ENCODE measurements around the gene WDR33. TPM values are rescaled to one million over a fixed set of nuclear protein-coding genes. Genes with fewer than 3 reads are reported as not detected.
A peak's percentile ranks its signal among the peaks of the same experiment; 100 is the strongest.
"Not testable (repeated sequence)": the region's sequence is repeated elsewhere in the genome, so short reads cannot be mapped to it uniquely, and the experiment has no call there.

Gene WDR33
- total RNA-seq, 1 donor from 2014 or later = 60.7 TPM

DNA sequence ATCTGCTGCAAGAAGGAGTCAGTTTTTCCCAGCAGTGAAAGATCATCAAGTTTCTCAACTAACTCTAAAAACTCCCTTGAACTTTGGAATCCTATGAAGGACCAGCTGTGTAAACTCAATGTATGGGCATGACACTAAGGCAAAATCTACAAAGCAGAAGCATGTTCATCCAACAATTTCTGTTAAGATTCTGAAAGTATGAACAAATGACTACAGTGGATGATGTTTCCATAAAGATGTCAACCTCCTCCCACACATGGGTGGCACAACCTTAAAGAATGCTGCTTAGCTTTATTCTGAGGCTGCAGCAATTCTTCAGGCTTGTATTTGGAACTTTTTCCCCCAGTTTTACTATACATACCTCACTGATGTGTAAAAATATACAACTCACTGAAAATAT, 47.2 kb downstream of the WDR33 start:
- DNase-seq (ENCODE audit: low read depth) = no peak

DNA sequence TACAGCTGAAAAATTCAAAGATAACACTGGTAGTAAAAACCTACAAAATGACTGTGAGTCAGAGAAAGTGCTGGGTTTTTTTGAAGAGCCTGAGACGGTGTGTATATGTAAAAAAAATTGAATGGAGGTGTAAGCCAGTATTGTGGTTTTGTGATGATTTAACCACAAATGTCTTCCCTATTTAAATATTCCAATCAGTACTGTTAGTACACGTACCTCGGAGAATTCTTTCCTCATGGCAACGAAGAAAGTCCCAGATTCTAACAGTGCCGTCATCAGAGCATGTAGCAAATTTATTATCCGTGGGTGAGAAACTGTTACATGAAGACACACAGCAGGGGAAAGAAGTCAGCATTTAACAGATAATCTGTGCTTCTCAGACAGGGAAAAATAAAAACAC, 48.1 kb downstream of the WDR33 start:
- no peak for DNase-seq (ENCODE audit: low read depth)

DNA sequence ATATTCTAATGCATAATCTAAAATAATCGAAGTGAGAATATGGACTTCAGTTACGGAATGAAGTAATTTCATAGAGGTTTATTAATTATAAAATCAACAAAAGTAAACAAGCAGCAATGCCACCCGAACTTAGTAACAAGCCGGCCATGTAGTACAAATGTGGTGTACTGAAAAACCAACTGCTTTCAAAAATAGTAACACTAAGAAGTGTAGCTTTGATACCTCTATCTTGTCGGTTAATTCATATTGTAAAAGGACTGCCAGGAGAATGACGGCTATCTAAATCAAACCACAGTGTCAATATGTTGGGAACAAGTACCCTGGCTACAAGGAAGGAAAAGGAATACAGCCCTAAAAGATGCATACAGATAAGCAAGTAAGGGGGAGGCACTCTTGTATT, 48.5 kb downstream of the WDR33 start:
- no peak for DNase-seq (ENCODE audit: low read depth)

DNA sequence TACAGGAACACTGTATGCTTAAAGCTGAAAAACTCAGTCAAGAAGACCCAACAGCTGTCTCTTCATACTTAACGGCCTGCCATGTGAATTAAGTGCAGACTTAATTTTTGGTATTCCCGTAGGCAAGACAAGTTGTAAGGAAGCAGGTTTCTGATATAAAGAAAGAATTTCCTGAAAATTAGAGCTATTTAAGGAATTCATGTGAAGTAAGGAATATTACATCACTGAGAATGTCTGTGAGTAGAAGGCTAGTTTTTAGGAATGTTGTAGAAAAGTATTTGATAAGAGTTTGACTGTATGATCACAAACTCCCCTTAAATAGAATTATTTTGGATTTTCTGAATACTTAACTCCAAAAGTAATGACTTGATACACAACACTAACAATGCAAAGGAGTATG, 51.0 kb downstream of the WDR33 start:
- DNase-seq (ENCODE audit: low read depth) = no peak

DNA sequence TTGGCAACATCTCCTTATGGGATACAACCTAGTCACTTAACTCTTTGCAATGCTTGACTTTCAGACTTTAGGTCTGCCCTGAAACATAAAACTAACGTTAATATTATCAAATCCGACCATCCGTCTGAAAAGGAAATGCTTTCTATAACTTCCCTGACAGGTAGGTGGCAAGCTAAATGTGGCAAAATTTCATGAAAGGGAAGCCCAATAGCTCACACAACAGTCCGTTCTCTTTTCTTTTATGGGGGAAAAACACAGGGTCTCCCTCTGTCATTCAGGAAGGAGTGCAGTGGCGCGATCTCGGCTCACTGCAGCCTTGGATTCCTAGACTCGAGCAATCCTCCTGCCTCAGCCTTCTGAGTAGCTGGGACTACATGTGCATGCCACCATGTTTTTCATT, 56.8 kb downstream of the WDR33 start:
- DNase-seq (ENCODE audit: low read depth) = no peak

DNA sequence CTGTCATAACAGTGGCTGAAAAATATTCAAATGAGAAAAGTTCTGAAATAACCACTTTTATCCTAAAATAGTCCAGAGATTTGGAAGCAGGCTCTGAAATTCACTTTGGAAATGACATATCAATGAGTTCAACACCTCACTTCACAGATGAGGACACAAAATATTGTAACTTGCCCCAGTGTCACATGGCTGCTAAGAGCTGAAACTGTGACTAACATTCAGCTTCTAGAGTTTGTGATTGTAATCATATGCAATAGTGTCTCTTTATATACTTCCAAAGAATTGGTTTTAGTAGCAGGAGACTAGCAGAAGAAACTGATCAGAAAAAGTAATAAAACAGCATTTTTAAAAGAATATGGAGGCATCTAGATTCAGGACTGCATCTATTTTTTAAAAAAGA, 57.6 kb downstream of the WDR33 start:
- no peak for DNase-seq (ENCODE audit: low read depth)

DNA sequence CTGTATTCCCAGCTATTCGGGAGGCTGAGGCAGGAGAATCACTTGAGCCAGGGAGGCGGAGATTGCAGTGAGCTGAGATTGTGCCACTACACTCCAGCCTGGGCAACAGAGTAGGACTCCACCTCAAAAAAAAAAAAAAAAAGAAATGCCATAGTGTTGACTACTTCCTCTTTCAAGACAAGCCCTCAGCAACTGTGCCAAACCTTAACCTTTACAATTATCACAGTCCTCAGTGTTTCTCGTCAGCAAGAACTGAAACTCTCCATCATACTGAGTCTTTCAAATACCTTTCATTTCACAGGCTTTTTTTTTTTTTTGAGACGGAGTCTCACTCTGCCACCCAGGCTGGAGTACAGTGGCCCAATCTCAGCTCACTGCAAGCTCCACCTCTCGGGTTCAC, 61.4 kb downstream of the WDR33 start:
- not testable (repeated sequence) for DNase-seq (ENCODE audit: low read depth)

DNA sequence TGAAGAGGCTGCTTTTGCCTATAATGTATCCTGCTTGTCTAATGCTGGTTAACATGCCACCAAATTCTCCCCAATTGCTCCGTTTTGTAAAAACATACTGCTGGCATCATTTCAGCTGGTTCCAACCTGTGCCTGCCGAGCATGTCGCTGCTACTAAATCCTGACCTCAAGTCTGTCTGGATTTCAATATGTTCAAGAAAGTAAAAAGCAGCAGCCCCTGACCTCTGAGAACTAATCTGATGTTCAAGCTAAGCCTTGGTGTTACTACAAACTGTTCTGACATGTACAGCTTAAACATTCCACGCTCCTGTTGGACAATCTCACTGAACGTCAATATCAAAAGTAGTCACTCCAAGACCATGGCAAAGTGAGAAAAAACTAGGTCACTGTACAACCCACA, 63.4 kb downstream of the WDR33 start:
- no peak for DNase-seq (ENCODE audit: low read depth)

DNA sequence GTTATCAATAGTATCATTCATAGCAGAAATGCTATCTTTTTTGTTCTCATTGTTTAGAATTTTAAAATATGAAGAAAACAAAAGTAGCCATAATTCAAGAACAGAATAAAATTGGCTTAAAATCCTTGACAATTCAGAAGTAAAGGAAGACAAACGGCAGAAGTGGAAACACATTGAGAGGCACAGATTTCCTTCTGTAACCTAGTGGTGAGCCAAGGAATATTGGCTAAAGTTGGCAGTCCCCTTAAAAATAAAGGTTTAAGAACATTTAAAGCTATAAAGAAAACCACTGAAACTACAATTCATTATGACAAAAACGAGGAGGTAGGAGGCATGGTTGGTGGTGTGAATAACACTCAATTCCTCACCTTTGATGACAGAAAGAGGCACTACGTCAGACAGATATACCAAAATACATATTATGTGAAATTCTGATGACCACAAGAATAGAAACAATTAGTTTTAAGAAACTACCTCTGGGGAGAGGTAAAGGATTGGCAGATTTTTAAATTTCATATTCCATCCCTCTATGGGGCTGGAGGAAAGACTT, 67.4 kb downstream of the WDR33 start:
- DNase-seq (ENCODE audit: low read depth) = no peak

DNA sequence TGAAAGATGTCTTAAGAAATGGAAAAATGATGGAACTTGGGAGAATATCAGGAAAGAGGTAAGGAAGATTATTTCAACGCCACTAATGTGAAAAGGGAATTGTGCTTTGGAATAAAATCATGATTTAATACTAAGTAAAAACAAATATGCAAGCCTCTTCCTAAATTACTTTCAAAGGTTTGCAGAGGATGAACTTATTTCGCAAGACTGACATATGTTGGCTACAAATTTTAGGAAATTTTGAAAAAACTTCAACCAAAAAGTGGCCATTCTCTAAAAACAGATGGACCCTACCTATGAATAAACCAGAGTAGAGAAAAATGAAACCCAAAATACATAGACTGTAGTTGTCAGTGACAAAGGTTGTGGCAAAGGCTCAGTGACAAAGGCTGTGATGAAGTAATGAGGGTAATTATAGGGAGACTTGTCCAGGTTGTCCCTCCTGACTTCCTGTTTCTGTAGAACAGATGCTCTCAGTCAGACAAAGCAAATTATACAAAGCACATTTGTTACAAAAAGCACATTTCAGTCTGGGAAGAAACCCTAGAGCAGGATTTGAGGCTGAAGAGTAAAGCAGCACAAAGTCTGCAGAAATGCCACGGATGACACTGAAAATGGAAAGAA, 70.2 kb downstream of the WDR33 start:
- no peak for DNase-seq (ENCODE audit: low read depth)

DNA sequence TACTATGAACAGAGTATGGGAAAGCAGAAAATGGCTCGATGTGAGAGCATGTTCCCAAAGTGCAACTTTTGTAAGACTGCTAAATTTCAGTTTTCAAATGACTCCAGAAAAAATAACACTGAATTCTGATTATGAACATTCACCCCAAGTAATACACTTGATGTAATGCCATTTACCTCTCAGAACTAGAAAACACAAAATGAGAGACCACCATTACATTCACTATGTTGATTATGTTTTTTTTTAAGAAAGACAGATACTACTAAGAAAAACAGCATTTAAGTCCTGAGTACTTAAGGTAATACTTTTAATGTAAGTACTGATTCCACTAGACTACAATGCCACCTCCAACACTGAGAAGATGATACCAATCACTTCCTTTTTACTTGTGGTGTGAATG, 71.2 kb downstream of the WDR33 start:
- DNase-seq (ENCODE audit: low read depth) = no peak

DNA sequence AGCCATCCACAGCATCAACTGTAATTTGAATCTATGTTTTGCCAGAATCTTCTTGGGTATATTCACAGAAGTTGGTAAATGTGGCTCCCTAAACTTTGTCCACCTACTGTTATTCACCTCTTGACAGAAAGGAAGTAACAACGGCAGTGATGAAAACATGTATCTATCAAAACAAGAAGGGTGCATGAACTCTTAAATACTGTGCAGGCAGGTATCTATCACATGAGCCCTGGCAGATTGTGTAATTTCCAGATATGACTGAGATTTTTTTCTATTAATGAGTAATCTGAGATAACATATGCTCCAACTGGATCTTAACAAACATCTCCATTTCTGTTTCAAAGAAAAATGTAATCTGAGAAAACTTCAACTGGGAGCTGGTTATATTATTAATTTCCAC, 73.1 kb downstream of the WDR33 start:
- DNase-seq (ENCODE audit: low read depth) = peak; percentile 48

DNA sequence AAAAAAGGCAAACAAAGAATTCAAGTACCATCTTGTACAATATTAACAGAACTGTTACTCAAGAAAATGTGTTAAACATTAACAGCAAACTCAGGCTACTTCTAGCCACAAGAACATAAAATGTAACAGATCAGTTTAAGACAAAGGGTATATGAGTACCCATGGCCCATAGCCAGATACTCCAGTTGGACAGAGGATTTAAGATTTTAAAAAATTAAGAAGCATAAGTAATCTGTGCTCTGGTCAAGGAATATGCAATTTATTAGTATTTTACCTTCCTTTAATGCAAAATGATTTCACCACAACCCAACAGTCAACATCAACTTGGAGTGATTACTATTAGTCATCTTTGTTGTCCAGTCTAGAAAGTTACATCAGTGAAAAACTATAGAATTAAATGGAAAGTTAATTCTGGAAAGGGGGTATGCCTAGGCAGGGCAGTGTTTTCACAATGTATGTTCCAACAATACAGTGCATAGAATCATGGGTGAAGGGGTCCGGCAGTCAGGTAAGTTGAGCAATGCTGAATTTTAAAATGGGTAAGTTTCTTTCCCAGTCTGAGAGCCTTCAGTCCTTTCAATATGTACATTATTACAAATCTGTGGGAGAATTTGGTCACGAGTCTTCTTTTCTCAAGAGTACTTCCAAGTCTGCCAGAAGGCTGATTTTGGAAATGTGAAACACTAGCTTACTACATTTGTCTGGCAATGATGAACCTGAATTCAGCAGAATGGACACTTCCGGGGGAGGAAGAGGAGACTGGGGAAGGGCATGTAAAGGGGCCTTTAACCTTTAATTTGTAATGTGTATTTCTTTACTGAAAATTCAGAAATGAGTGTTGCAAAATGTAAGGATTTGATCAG, 75.2 kb downstream of the WDR33 start:
- DNase-seq (ENCODE audit: low read depth) = peak; percentile 99

DNA sequence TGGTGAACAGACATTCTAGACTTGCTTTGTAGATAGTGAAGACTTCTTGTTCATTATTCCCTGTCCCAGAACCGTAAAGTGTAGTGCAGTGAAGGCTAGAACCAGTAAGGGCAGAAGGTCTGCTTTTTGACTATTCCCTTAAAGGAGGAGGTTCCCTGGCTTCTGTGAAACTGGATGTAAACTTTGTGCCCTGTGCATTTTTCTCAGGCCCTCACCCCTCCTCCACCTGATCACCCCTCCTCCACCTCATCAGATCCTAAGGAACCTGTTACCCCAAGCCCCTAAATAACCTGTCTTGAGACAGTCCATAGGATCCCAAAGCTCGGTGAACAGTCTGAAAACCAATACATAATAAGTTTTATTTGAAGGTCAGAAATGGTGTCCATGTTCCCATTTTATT, 75.9 kb downstream of the WDR33 start:
- DNase-seq (ENCODE audit: low read depth) = peak; percentile 39

DNA sequence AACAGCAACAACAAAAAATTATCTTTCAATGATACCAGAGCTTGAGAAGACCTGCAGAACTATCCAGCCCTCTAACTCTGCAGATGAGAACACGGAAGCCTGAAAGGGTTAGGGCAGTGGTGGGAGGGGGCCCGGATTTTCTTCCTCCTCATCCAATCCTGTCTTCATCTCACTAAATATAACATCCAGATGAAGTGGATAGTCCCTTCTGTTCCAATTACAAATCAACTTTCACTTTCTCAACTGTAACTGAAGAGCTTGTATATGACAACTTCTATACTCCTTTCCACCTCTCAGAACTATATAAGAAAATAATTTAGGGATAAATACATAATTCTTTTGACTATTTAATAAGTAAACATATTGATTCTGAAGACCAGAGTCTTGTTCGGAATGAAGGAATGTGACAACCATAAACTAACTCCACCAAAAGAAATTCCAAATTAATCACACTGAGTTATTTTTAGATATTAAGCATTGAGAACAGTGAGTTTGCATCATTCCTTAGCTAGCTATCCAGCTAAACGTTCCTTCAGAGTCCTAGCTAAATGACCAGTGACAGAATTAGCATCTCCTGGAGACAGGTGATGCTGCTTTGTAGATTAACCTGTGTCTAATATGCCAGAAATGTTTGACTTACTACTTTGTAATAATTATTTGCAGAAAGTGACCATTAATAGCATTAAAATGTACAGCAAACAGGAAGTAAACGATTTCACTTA, 77.0 kb downstream of the WDR33 start:
- peak; percentile 64 for DNase-seq (ENCODE audit: low read depth)

DNA sequence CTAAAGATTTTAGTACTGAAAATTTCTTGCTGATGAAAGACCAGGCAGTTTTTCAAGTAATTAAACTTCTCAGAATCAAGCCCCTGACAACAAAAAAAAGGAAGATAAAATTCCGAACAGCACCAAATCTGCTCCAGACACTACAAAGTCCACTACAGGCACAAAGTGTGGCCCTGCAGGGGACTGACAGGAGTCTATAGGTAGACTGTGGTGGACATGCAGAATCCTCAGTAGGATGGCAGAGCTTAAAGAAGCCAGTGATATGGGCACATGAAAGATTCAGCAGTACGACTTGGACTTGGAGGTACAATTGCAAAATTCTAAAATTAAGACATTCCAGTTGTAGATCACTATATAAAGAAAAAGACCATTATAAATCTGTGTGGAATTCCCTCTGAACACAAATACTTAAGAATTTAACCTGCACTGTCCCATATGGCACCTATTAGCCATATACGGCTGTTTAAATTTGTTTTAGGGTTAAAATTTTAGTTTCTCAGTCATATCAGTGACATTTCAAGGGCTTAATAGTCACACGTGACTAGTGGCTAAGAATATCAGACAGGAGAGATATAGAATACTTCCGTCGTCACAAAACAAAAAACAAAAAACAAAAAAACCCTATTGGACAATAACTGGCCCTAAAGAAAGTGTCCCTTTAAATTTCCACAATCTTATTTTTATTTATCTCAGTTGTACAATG, 77.7 kb downstream of the WDR33 start:
- DNase-seq (ENCODE audit: low read depth) = no peak

DNA sequence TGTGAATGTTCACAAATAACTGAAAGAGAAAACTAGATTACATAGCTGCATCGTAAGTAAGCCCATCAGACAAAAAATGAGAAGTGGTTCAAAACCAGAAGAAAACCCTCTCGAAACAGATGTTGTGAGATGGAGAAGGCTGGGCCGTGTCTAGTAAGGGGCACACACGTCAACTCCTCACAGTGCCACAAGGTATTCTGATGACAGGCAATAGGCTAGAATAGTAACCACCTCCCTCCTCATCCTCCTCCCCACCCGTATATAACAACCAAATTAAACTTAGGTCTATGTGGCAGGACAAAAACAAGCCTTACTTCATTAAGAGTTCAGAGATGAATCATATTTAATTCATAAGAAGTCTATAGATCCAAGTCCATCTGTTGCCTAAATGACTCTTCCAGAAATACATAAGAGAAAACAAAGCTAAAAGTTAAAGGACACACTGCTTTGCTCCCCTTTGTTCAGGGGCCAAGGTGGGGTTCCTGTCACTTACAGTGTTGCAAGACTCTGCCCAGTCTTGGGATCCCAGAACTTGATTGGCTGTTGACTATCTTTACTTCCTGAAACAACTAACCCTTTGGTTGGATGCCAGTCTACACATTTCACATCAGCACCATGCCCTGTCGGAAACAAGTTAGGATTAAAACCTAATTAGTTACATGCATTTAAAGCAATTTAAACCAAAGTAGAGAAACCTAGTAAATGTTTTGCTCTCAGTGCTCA, 84.7 kb downstream of the WDR33 start:
- no peak for DNase-seq (ENCODE audit: low read depth)

DNA sequence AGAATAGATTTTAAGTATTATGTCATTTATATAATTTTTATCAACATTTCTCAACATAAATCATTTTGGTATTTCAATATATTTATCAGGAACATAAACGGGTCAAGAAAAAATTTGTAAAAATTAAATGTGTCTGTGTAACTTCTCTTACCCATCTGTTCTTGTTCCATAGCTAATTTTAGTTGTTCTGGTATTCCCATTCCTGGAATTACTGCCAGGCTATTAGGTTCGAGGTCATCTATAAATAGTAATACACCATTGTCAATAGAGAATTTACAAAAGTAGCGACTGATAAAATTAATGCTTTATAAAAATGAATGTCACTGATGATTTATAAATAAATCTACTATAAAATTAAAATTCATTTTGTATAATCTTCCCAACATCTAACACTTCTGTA, 88.2 kb downstream of the WDR33 start:
- no peak for DNase-seq (ENCODE audit: low read depth)

DNA sequence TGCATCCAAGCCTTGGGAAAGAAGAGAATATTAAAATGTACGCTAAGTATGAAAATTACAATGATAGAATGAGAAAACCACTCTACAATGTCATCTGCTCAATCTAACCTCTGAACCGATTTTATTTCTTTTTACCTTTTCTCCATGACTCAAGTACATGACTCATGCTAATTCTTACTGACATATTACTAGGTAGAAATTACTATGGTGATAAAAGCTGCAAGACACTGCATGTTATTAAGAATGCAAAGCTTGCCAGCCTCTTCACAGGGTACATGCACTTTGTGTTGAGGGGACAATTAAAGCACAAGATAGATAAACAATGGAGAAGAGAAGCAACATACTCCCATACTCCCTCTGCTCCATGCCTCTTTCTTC, 89.0 kb downstream of the WDR33 start:
- DNase-seq (ENCODE audit: low read depth) = peak; percentile 80

DNA sequence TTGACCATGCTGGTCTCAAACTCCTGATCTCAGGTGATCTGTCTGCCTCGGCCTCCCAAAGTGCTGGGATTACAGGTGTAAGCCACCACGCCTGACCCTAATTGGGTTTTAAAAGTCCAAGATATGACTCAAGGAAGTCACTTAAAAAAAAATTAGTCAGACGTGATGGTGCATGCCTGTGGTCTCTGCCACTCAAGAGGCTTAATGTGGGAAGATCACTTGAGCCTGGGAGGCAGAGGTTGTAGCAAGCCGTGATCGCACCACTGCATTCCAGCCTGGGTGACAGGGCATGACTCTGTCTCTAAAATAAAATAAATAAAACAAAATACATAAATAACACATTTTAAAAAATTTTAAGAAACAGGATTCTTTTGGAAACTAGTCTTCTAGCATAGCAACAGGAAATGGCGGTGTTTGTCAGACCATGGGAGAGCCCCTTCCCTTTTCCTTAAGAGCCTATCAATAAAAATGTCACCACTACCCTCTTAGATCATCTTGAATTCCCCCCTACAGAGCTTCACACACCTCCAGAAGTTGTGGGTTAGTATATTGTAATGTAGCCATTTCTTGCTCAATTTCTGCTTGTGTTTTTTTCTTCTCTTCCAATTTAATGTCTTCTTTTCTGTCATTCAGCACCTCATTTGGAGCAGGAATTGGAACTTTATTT, 89.5 kb downstream of the WDR33 start:
- DNase-seq (ENCODE audit: low read depth) = peak; percentile 73

All from renal cortical epithelial cell (primary cell).